Lower leg skin (tissue), 3 donors: Measurements from ENCODE around the gene TBC1D21.

Experiments used
- CTCF ChIP-seq, 3 donors: fragments of 450-650 bp; IDR thresholded peaks; one replicate each; pipeline ENCODE4 v1.5.1; 2016; ENCODE audit warnings: antibody characterized with exemption in 3 of 3, mild to moderate bottlenecking in 3 of 3, moderate library complexity in 2 of 3
- POLR2A ChIP-seq, 2 donors: fragments of 450-650 bp; IDR thresholded peaks; one replicate each; pipeline ENCODE4 v1.6.1; 2016 to 2017; ENCODE audit warnings: antibody characterized with exemption in 2 of 2, mild to moderate bottlenecking in 1 of 2, moderate library complexity in 1 of 2

GRCh38 chr15:73908030-73908821 lies 34.9 kb downstream of the TBC1D21 start:
- peak in 1 of 3 donors; percentile 58 for TF ChIP-seq CTCF (IDR thresholded peaks at IDR 0.05)
- TF ChIP-seq POLR2A (IDR thresholded peaks at IDR 0.05), result no peak
